MM.1S (cell line): ENCODE results near the gene VSX1.

Experiments used
- DNase-seq: peaks from one replicate; pipeline ENCODE4 v3.0.0-alpha.2; 2015
- H2AFZ ChIP-seq: fragments of 300-600 bp; sonication (generic); 2 replicates; pipeline ENCODE4 v1.6.0; 2016; ENCODE audit warnings: antibody characterized with exemption, low read length
- H3F3A ChIP-seq: fragments of 300-600 bp; sonication (generic); 2 replicates; pipeline ENCODE4 v1.6.1; 2016; ENCODE audit warnings: mild to moderate bottlenecking, antibody characterized with exemption, low read length, moderate library complexity, mixed read lengths; ENCODE audit not compliant: insufficient read depth
- H3K27ac ChIP-seq: fragments of 300-600 bp; sonication (generic); 2 replicates; pipeline ENCODE4 v1.5.1; 2016; ENCODE audit warnings: mild to moderate bottlenecking, low read length
- H3K27me3 ChIP-seq: fragments of 300-600 bp; sonication (generic); replicated peaks from 2 replicates; pipeline ENCODE4 v1.6.0; 2016; ENCODE audit warnings: low read length; ENCODE audit not compliant: insufficient read depth
- H3K36me3 ChIP-seq: fragments of 300-600 bp; sonication (generic); replicated peaks from 2 replicates; pipeline ENCODE4 v1.6.1; 2016; ENCODE audit warnings: mild to moderate bottlenecking, low read length, mixed read lengths; ENCODE audit not compliant: insufficient read depth
- H3K4me1 ChIP-seq: fragments of 300-600 bp; sonication (generic); 2 replicates; pipeline ENCODE4 v1.6.1; 2016; ENCODE audit warnings: low read length, mixed read lengths
- H3K4me2 ChIP-seq: fragments of 300-600 bp; sonication (generic); 2 replicates; pipeline ENCODE4 v1.6.0; 2016; ENCODE audit warnings: low read depth, low read length
- H3K4me3 ChIP-seq: fragments of 300-600 bp; sonication (generic); 2 replicates; pipeline ENCODE4 v1.5.1; 2016; ENCODE audit warnings: low read length, mixed read lengths
- H3K79me2 ChIP-seq: fragments of 300-600 bp; sonication (generic); 2 replicates; pipeline ENCODE4 v1.6.1; 2016; ENCODE audit warnings: mixed run types, low read length, mixed read lengths
- H3K9ac ChIP-seq: fragments of 300-600 bp; sonication (generic); 2 replicates; pipeline ENCODE4 v1.6.1; 2016; ENCODE audit warnings: low read length, mixed read lengths
- H3K9me2 ChIP-seq: fragments of 300-600 bp; sonication (generic); replicated peaks from 2 replicates; pipeline ENCODE4 v1.6.1; 2016; ENCODE audit warnings: mild to moderate bottlenecking, low read length, mixed read lengths; ENCODE audit not compliant: insufficient read depth
- H3K9me3 ChIP-seq: fragments of 300-600 bp; sonication (generic); replicated peaks from 2 replicates; pipeline ENCODE4 v1.6.1; 2016; ENCODE audit warnings: mild to moderate bottlenecking, low read length, mixed read lengths; ENCODE audit not compliant: insufficient read depth
- H4K20me1 ChIP-seq: fragments of 300-600 bp; sonication (generic); 2 replicates; pipeline ENCODE4 v1.6.1; 2016; ENCODE audit warnings: mild to moderate bottlenecking, low read length, moderate library complexity, mixed read lengths; ENCODE audit not compliant: insufficient read depth
- EZH2 ChIP-seq: fragments of 300-600 bp; sonication (generic); optimal IDR thresholded peaks from 2 replicates; pipeline ENCODE3; 2017; ENCODE audit warnings: low read depth, mild to moderate bottlenecking, antibody characterized with exemption, low read length, mixed read lengths
- EZH2phosphoT487 ChIP-seq: fragments of 300-600 bp; sonication (generic); IDR thresholded peaks from 2 replicates; pipeline ENCODE4 v1.6.1; 2018; ENCODE audit warnings: antibody characterized with exemption, low read length
- TF ChIP-seq, protein P1 (sequence below): fragments of 300-600 bp; sonication (generic); IDR thresholded peaks from 2 replicates; pipeline ENCODE4 v1.5.1; 2016; ENCODE audit warnings: antibody characterized with exemption, low read length, mixed read lengths

The VSX1 gene

GRCh38 chr20:25054995-25055629, 26.8 kb downstream of the VSX1 start:
- Histone ChIP-seq H4K20me1 (no peaks in the 10 kb centered on the region), H3F3A (peaks cover 46% of the 10 kb centered on the region), H3K79me2 (peaks cover 76% of the 10 kb centered on the region), H3K27me3 (no peaks in the 10 kb centered on the region), H3K9me2 (no peaks in the 10 kb centered on the region), H3K9me3 (no peaks in the 10 kb centered on the region), H3K27ac (peak overlapping the region; percentile 87; the same call in 1 of the 2 replicates), H3K9ac (no peak overlapping the region), H3K4me2 (peak overlapping the region; percentile 99), H3K4me3 (0 out of 2 replicates have a peak overlapping the region, but pooled peaks have one; percentile 88), H3K36me3 (no peaks in the 10 kb centered on the region), H2AFZ (no peak overlapping the region), H3K4me1 (peaks cover 50% of the 10 kb centered on the region)
- no peak for DNase-seq
- TF ChIP-seq, protein P1, sequence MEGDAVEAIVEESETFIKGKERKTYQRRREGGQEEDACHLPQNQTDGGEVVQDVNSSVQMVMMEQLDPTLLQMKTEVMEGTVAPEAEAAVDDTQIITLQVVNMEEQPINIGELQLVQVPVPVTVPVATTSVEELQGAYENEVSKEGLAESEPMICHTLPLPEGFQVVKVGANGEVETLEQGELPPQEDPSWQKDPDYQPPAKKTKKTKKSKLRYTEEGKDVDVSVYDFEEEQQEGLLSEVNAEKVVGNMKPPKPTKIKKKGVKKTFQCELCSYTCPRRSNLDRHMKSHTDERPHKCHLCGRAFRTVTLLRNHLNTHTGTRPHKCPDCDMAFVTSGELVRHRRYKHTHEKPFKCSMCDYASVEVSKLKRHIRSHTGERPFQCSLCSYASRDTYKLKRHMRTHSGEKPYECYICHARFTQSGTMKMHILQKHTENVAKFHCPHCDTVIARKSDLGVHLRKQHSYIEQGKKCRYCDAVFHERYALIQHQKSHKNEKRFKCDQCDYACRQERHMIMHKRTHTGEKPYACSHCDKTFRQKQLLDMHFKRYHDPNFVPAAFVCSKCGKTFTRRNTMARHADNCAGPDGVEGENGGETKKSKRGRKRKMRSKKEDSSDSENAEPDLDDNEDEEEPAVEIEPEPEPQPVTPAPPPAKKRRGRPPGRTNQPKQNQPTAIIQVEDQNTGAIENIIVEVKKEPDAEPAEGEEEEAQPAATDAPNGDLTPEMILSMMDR, result no peak
- no peak for TF ChIP-seq EZH2
- no peak for TF ChIP-seq EZH2phosphoT487

- DNase-seq, result no peak
- H3K4me3 ChIP-seq, result peak overlapping the region; percentile 31; the same call in 1 of the 2 replicates
- H3K27me3 ChIP-seq, result no peaks in the 10 kb centered on the region
- peak overlapping the region; percentile 99 for H3K4me2 ChIP-seq
- no peaks in the 10 kb centered on the region for H3K9me3 ChIP-seq
- no peak overlapping the region for H2AFZ ChIP-seq
- H4K20me1 ChIP-seq, result no peaks in the 10 kb centered on the region
- H3F3A ChIP-seq, result peaks cover 43% of the 10 kb centered on the region
- peak overlapping the region; percentile 60; the same call in 1 of the 2 replicates for H3K27ac ChIP-seq
- H3K4me1 ChIP-seq, result peaks cover 47% of the 10 kb centered on the region
- TF ChIP-seq EZH2phosphoT487 (no peak), EZH2 (no peak)
- TF ChIP-seq, protein P1, result no peak
- H3K9ac ChIP-seq, result peak overlapping the region; percentile 15; the same call in 1 of the 2 replicates
- H3K36me3 ChIP-seq, result no peaks in the 10 kb centered on the region
- H3K9me2 ChIP-seq, result no peaks in the 10 kb centered on the region
- H3K79me2 ChIP-seq, result peaks cover 85% of the 10 kb centered on the region
Measured at GRCh38 chr20:25054096-25054820, 27.7 kb downstream of the VSX1 start.

DNA sequence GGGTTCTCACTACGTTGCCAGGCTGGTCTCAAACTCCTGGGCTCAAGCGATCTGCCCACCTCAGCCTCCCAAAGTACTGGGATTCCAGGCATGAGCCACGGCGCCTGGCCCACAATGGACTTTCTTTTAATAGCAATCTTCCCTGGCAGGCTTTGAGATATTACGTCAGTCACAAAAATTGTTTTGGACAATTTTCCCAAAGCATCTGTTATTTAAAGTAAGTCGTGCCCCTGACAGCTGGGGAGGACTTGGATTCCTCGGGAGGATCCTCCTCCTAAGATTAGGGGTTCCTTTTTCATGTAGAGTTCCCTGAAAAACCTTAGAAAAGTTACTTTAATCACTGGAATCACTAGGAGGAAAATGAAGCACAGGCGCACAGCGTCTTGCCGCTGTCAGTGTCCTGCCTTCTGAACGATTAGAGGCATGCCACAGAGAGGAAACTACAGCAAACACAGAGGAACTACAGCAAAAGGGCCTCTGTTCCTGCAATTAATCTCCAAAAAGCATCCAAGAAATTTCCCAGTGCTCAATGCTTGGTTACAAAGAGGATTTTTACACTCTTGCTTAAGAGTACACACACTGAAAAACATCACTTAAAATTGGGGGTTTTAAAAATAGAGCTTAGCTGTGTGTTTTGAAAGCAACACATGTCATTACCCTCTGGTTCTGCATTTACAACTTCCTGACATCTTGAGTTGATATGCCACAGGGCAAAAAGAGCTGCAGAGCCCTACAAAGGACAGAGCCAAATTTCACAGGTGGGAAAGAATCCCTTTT, 28.5 kb downstream of the VSX1 start:
- peak; percentile 42 for DNase-seq
- H3F3A ChIP-seq, result peaks cover 42% of the 10 kb centered on the region
- TF ChIP-seq EZH2phosphoT487, result no peak
- TF ChIP-seq EZH2, result no peak
- TF ChIP-seq, protein P1, result no peak
- peak overlapping the region; percentile 15; the same call in 1 of the 2 replicates for H3K9ac ChIP-seq
- no peaks in the 10 kb centered on the region for H3K36me3 ChIP-seq
- H3K9me2 ChIP-seq, result no peaks in the 10 kb centered on the region
- H3K79me2 ChIP-seq, result peaks cover 93% of the 10 kb centered on the region
- no peaks in the 10 kb centered on the region for H3K27me3 ChIP-seq
- no peak overlapping the region for H2AFZ ChIP-seq
- peak overlapping the region; percentile 99 for H3K4me2 ChIP-seq
- H3K27ac ChIP-seq, result peak overlapping the region; percentile 60; the same call in 1 of the 2 replicates
- H4K20me1 ChIP-seq, result no peaks in the 10 kb centered on the region
- H3K4me3 ChIP-seq, result peak overlapping the region; percentile 31; the same call in 1 of the 2 replicates
- peaks cover 43% of the 10 kb centered on the region for H3K4me1 ChIP-seq
- no peaks in the 10 kb centered on the region for H3K9me3 ChIP-seq
